Measurements from ENCODE around the gene SNED1. TPM values are rescaled to one million over a fixed set of nuclear protein-coding genes. Genes with fewer than 3 reads are reported as not detected.

SNED1 gene
- polyA plus RNA-seq, 12 donors, result 1.6 to 7.1 (median 3.6) TPM; not detected in 1

- DNase-seq, result no peak
Observed at GRCh38 chr2:241047253-241048010, 49.0 kb downstream of the SNED1 start.

- no peak for DNase-seq
Observed at GRCh38 chr2:241048149-241048948, 49.9 kb downstream of the SNED1 start.

DNA sequence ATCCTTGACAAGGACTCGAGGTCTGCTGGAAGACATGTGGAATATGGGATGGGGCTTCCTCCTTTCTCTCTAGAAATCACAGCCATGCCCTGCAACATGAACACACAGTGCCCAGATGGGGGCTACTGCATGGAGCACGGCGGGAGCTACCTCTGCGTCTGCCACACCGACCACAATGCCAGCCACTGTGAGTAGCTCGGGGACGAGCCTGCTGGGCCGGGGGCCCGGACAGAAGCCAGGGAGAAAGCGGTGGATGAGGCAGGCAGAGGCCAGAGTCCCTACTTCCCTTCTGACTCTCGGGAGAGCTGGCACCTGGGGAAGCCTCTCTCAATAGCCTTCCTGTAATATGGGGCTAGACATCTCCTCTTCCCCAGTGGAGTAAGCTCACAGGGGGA is 50.5 kb downstream of the SNED1 start:
- no peak for DNase-seq

DNA sequence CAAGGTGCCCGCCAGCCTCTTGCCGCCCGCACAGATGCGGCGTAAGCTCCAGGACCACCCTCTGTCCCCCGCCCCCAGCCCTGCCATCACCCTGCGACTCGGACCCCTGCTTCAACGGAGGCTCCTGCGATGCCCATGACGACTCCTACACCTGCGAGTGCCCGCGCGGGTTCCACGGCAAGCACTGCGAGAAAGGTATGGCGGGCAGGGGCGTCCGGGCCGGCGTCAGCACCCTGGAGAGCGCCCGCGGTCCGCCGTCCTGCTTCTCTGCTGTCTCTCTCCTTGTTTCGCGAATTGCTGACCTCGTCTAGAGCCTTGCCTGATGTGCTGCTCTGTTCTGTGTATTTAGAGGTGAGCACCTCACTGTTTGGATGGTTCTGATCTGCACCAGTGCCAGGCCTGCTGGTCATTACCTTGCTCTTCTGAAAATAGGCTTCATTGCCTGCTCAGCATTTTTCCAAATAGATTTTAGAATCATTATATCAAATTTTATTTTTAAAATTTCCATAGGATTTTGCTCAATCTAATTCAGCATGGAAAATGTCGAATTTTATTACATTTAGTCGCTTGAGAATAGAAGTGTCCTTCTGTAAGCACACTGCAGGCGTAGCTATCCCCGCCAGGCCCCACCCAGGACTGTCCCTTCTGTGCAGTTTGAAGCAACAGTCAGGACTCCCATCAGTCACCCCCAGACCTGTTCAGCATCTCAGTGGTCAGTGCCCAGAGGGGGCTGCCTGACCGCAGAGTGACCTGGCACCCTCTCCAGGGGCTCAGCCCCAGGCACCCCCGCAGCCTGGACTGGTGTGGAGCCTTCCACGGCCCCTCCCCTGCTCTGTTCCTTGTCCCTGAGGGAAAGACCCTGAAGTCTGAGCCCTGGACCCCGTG is 51.6 kb downstream of the SNED1 start:
- peak; percentile 38 for DNase-seq

GRCh38 chr2:241050624-241051577 is 52.5 kb downstream of the SNED1 start:
- no peak for DNase-seq

- no peak for DNase-seq
Observed at GRCh38 chr2:241051578-241052487, 53.4 kb downstream of the SNED1 start.

DNA sequence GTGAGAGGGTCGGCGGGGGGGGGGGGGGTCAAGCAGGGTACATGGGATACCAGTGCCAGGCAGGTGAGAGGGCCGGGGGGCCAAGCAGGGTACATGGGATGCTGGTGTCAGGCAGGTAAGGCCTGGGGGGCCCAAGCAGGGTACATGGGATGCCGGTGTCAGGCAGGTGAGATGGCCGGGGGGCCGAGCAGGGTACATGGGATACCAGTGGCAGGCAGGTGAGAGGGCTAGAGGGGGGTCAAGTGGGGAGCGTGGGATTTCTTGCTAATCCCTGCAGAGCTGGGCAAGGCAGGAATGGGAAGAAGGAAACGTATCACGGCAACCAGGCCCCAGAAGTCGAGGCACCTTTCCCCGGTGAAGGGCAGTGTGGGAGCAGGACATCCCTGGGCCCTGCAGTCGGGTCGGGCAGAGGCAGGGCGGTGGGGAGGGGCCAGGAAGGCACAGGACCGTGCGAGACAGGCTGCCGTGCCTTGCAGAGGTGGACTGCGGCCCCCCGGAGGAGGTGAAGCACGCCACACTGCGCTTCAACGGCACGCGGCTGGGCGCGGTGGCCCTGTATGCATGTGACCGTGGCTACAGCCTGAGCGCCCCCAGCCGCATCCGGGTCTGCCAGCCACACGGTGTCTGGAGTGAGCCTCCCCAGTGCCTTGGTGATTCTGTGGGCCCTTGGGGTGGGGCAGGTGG is 54.4 kb downstream of the SNED1 start:
- DNase-seq, result no peak

- DNase-seq, result no peak
Observed at GRCh38 chr2:241053576-241054251, 55.3 kb downstream of the SNED1 start.

DNA sequence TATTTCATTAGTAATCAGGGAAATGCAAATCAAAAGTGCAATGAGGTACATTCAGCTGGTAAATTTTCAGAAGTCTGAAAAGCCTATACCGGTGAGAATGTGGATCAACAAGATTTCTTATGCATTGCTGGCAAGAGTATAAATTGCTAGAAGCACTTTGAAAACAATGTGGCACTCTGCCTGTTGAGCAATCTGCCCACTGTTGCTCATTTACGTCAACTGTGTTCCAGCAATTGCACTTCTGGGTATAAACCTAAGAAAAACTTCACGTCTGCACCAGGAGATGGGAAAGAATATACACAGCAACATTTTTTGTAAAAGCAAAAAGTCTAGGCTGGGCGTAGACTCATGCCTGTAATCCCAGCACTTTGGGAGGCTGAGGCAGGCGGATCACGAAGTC is 62.9 kb downstream of the SNED1 start:
- no peak for DNase-seq

DNA sequence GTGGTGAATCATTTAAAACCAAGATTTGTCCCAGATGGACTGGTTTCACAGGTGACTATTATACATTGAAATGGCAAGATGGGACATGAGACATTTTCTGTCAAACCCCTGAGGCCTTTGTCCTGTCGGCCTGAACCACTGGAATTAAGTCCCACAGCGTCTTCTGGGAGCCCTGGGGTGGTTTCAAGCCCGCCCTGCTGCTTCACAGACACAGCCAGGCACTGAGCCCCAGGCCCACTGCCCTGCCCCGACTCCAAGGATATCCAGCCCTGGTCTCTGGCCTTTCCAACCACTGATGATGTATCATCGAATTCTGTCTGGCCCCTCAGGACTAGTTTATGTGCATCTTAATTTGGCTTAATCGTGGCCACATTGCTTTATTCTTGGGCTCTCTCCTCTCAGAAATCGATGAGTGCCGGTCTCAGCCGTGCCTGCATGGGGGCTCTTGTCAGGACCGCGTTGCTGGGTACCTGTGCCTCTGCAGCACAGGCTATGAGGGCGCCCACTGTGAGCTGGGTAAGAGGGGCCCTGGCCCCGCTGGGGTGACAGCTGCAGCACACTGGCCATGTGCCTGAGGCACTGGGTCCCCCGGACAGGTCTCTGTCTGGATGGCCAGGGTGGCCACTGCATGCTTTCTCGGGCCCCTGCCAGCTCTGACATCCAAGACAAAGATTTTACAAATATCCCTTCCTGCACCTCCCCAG is 64.1 kb downstream of the SNED1 start:
- DNase-seq, result no peak

DNA sequence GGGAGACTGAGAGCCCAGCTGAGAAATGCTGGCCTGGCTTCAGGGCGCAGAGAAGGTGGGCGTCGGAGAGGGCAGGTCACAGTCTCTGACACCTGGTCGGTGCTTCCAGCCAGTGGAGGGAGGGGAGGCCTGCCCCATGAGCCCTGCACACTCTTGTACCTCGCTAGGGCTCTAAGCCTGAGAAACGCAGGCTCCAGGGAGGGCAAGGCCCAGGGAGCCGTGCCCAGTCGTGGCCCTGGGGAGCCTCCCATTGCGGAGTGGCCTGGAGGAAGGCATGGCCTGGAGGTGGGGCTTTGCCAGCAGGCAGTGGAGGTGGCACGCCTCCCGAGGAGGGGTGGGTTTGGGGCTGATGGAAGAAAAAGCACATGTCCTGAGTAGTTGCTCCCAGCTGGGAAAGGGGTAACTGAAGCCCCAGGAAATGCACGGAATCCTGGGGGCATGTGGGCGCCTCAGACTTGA is 64.7 kb downstream of the SNED1 start:
- no peak for DNase-seq

- no peak for DNase-seq
Observed at GRCh38 chr2:241063587-241063986, 65.2 kb downstream of the SNED1 start.

DNA sequence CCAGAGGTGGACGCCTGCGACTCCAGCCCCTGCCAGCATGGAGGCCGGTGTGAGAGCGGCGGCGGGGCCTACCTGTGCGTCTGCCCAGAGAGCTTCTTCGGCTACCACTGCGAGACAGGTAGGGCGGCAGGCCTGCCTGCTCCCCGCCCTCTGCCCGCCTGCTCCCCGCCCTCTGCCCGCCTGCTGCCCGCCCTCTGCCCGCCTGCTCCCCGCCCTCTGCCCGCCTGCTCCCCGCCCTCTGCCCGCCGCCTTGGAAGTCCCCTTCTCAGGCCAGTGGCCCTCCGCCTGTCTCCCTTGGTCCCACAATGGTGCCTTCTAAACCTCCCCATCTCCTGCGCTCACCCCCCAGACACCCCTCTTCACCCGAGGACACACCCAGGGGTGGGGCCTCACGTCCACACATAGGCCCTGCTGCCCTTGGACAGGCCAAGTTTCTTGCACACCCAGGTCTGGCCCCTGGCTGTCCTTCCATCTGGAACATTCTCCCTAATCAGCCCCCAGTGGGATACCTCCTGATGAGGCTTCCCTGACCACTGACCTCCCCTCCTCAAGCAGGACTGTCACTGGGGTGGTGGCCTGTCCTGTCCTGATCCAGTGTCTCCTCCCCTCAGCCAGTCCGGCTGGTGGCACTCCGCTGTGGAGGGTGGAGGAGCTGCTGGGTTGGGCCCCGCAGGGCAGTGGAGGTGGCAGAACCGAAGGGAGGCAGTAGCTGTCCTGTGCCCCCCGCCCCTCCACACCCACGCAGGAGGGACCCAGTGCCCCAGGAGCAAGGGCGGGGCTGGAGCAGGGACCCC is 65.8 kb downstream of the SNED1 start:
- no peak for DNase-seq

DNA sequence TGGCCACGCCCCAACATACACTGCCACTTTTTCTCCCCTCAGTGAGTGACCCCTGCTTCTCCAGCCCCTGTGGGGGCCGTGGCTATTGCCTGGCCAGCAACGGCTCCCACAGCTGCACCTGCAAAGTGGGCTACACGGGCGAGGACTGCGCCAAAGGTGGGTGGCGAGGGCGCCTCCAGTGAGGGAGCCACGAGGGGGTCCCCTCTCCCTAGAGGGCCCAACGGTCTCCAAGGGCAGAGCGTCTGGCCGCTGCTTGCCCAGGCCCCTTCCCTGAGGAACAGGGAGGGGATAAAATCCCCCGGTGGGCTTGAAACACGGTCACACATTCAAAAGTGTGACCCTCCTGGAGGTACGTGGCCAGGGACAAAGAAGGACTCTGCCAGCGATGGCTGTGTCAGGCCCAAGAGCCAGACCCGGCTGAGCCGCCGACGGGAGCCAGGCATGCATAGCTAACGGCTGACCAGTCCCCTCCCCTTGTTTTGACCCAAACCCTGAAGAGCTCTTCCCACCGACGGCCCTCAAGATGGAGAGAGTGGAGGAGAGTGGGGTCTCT is 66.5 kb downstream of the SNED1 start:
- DNase-seq, result no peak

GRCh38 chr2:241065355-241065803 is 67.0 kb downstream of the SNED1 start:
- DNase-seq, result no peak

DNA sequence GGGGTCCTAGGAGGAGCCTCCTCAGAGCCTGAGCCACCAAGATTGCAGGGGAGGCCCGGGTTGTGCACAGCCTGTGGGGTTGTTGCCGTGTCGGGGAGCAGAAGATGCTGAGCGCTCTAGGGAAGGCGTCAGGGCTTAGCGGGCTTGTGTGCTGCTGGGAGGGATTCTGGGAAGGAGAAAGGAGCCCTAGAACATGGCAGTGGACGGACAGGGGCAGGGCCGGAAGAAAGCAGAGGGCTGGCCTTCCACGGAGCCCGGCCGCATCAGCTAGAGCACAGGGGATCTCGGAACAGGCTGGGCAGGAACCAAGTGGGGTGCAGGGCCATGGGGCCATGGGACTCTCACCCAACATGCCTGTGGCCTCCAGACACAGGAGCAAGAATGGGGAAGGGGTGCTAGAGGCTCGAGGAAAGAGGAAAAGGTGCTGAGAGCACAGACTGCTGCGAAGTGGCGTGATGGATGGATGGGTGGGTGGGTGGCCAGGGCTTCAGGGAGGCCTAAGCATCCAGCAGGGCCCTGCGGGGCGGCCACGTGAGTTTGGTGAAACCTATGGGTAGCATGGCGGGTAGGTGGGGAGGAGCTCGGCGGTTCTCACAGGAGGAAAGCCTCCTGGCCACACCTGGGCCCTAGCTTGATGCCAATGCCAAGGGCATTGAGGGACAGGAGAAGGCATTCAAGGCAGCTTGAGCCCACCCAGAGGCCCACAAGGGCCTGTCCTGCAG is 67.9 kb downstream of the SNED1 start:
- DNase-seq, result no peak
